Activated T-cell treated with anti-CD3 and anti-CD28 coated beads, Interleukin-2, amount 50 U/mL, for 4 hours (primary cell): ENCODE data around the gene MAN1A1. TPM values are rescaled to one million over a fixed set of nuclear protein-coding genes. Genes with fewer than 3 reads are reported as not detected.

Experiments used
- ATAC-seq, 2 donors: fragments of 200-7000 bp; cut with Tn5 transposase; one replicate each; pipeline ENCODE4 v1.10.0; 2021
- DNase-seq: peaks from one replicate; pipeline ENCODE4 v3.0.0-alpha.2; 2020
- H3K27me3 Mint-ChIP-seq: one replicate; pipeline ENCODE4 v1.8.0; 2021; ENCODE audit warnings: low read depth, mixed read lengths
- H3K36me3 Mint-ChIP-seq: one replicate; pipeline ENCODE4 v1.8.0; 2022; ENCODE audit warnings: mixed read lengths; ENCODE audit not compliant: insufficient read depth
- H3K4me1 Mint-ChIP-seq: one replicate; pipeline ENCODE4 v1.8.0; 2021; ENCODE audit warnings: low read depth, mixed read lengths
- H3K4me3 Mint-ChIP-seq: one replicate; pipeline ENCODE4 v1.8.0; 2021; ENCODE audit warnings: mild to moderate bottlenecking, moderate library complexity, mixed read lengths
- H3K9me3 Mint-ChIP-seq: one replicate; pipeline ENCODE4 v1.8.0; 2021; ENCODE audit warnings: mixed read lengths
- total RNA-seq, 3 donors: library from RNA; stranded (reverse); gene quantifications; one replicate each; pipeline ENCODE4 v1.2.1, GENCODE V29; 2021

The MAN1A1 gene
- total RNA-seq, 3 donors from 2014 or later: 28.5 to 33.6 (median 31.2) TPM

GRCh38 chr6:119269266-119270103 lies 80.1 kb downstream of the MAN1A1 start:
- ATAC-seq (no peak), DNase-seq (no peak)
- Mint-ChIP-seq H3K4me3 (no peak overlapping the region), H3K27me3 (no peaks in the 10 kb centered on the region), H3K36me3 (peaks cover 15% of the 10 kb centered on the region), H3K9me3 (peaks cover 14% of the 10 kb centered on the region), H3K4me1 (peaks cover 24% of the 10 kb centered on the region)

GRCh38 chr6:119267126-119267905 lies 82.2 kb downstream of the MAN1A1 start:
- H3K4me3 Mint-ChIP-seq: no peak overlapping the region
- H3K36me3 Mint-ChIP-seq: peaks cover 25% of the 10 kb centered on the region
- DNase-seq (no peak), ATAC-seq (peak in 1 of 2 donors; percentile 50)
- H3K27me3 Mint-ChIP-seq: no peaks in the 10 kb centered on the region
- peaks cover 24% of the 10 kb centered on the region for H3K4me1 Mint-ChIP-seq
- peaks cover 14% of the 10 kb centered on the region for H3K9me3 Mint-ChIP-seq

DNA sequence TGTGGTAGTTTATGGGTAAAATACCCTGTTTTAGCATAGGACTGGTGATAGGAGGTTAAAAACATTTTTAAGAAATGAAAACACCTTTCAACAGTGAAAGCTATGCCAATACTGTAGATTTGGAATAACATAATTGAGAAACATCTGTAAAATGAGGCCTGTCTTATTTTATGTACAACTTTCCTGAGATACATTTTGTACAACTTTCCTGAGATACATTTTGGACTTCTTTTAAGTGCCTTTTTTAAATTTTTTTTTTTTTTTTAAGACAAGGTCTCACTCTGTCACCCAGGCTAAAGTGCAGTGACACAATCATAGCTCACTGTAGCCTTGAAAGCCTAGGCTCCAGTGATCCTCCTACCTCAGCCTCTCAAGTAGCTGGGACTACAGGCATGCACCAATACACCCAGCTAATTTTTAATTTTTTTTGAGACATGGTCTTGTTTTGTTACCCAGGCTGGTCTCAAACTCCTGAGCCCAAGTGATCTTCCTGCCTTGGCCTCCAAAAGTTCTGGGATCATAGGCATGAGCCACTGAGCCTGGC lies 84.6 kb downstream of the MAN1A1 start:
- H3K27me3 Mint-ChIP-seq: no peaks in the 10 kb centered on the region
- peaks cover 12% of the 10 kb centered on the region for H3K36me3 Mint-ChIP-seq
- DNase-seq (no peak), ATAC-seq (no peak)
- no peak overlapping the region for H3K4me3 Mint-ChIP-seq
- H3K9me3 Mint-ChIP-seq: peaks cover 3% of the 10 kb centered on the region
- H3K4me1 Mint-ChIP-seq: peaks cover 30% of the 10 kb centered on the region

- DNase-seq (no peak), ATAC-seq (no peak)
- Mint-ChIP-seq H3K4me1 (peaks cover 16% of the 10 kb centered on the region), H3K36me3 (peaks cover 10% of the 10 kb centered on the region), H3K4me3 (no peak overlapping the region), H3K27me3 (no peaks in the 10 kb centered on the region), H3K9me3 (peaks cover 3% of the 10 kb centered on the region)
These were observed 86.9 kb downstream of the MAN1A1 start for GRCh38 chr6:119262612-119263011.

DNA sequence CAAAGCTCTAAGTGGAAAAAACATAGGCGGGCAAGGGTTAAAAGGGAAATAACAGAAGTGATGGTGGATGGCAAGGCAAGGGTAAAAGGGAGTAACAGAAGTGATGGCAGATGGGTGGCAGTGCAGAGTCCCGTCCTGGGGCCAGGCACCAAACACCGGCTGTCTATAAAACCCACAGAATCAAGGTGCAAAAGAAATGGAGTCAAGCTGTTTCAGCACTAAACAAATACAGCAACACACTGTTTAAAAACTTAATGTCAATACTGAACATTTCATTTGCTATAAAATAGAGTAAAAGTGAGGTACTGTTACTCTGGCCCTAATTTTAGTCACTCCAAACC lies 87.6 kb downstream of the MAN1A1 start:
- no peak for DNase-seq
- no peak overlapping the region for H3K4me3 Mint-ChIP-seq
- peaks cover 3% of the 10 kb centered on the region for H3K9me3 Mint-ChIP-seq
- ATAC-seq: no peak
- H3K4me1 Mint-ChIP-seq: peaks cover 16% of the 10 kb centered on the region
- no peaks in the 10 kb centered on the region for H3K27me3 Mint-ChIP-seq
- H3K36me3 Mint-ChIP-seq: peaks cover 10% of the 10 kb centered on the region

DNA sequence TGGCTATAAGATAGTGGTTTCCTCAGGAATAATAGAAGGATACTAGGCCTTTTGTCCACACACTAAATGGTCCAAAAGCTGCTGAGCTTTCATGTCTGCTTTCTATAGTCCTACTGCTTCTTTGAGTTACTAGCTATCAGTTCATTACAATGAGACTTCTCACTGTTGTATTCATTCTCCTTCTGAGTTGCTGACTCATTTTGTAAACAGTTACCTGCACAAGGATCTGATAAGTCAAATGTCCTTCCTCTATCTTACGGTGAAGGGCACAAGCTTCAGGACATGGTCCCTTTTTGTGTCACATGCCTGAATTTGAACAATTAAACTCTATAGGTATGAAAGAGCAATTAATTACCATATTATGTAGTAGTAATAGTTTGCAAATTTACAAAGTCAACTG lies 90.5 kb downstream of the MAN1A1 start:
- Mint-ChIP-seq H3K9me3 (peaks cover 3% of the 10 kb centered on the region), H3K4me1 (peaks cover 24% of the 10 kb centered on the region), H3K27me3 (no peaks in the 10 kb centered on the region), H3K4me3 (no peak overlapping the region), H3K36me3 (peaks cover 10% of the 10 kb centered on the region)
- DNase-seq (no peak), ATAC-seq (no peak)

DNA sequence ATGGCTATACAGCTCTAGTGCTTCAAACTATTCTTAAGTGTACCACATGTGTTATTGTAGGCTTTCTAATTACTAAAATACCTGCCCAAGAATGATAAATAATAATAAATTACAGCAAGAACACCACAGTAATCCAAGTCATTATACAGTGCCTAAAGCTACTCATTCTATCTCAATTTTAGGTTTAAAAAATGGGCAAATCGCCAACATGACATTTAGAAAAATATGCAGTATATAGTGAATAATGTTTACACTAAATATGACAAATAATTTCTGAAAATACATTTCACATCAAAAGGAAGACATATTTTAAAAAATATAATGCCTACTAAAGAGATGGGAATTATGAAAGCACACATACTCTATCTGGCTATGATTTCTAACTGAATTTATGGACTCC lies 91.8 kb downstream of the MAN1A1 start:
- no peaks in the 10 kb centered on the region for H3K27me3 Mint-ChIP-seq
- H3K4me3 Mint-ChIP-seq: no peak overlapping the region
- ATAC-seq (no peak), DNase-seq (no peak)
- H3K9me3 Mint-ChIP-seq: peaks cover 3% of the 10 kb centered on the region
- peaks cover 8% of the 10 kb centered on the region for H3K36me3 Mint-ChIP-seq
- peaks cover 24% of the 10 kb centered on the region for H3K4me1 Mint-ChIP-seq

- peaks cover 7% of the 10 kb centered on the region for H3K36me3 Mint-ChIP-seq
- no peak for DNase-seq
- no peak for ATAC-seq
- no peak overlapping the region for H3K4me3 Mint-ChIP-seq
- peaks cover 3% of the 10 kb centered on the region for H3K9me3 Mint-ChIP-seq
- peaks cover 24% of the 10 kb centered on the region for H3K4me1 Mint-ChIP-seq
- H3K27me3 Mint-ChIP-seq: no peaks in the 10 kb centered on the region
These were observed 92.5 kb downstream of the MAN1A1 start for GRCh38 chr6:119256978-119257462.

GRCh38 chr6:119256392-119256791 lies 93.2 kb downstream of the MAN1A1 start:
- no peak for ATAC-seq
- no peak for DNase-seq
- Mint-ChIP-seq H3K36me3 (peaks cover 11% of the 10 kb centered on the region), H3K27me3 (no peaks in the 10 kb centered on the region), H3K4me1 (peaks cover 19% of the 10 kb centered on the region), H3K4me3 (no peak overlapping the region), H3K9me3 (no peaks in the 10 kb centered on the region)

GRCh38 chr6:119255492-119255891 lies 94.1 kb downstream of the MAN1A1 start:
- ATAC-seq: no peak
- Mint-ChIP-seq H3K9me3 (no peaks in the 10 kb centered on the region), H3K36me3 (peaks cover 18% of the 10 kb centered on the region), H3K4me3 (no peak overlapping the region), H3K4me1 (peaks cover 18% of the 10 kb centered on the region), H3K27me3 (no peaks in the 10 kb centered on the region)
- no peak for DNase-seq

DNA sequence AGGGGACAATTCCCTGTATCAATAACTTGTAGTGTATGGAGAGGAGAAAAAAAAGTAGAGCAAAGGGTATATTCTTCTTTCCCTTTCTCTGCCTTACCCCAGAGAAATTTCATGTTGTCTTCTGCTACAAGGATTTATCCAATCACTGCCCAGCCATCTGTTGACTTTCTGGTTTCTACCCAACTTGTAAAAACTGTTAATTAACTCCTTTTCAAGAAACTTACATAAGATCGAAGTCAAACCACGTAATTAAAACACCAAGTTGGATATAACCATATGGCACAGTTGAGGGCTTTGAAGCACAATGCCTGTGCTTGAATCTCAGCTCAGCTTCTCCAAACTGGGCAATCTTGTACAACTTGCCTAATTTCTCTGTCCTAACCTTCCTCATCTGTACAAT lies 99.5 kb downstream of the MAN1A1 start:
- no peak overlapping the region for H3K4me3 Mint-ChIP-seq
- ATAC-seq (no peak), DNase-seq (no peak)
- peaks cover 40% of the 10 kb centered on the region for H3K36me3 Mint-ChIP-seq
- H3K27me3 Mint-ChIP-seq: no peaks in the 10 kb centered on the region
- H3K4me1 Mint-ChIP-seq: peaks cover under 1% of the 10 kb centered on the region
- no peaks in the 10 kb centered on the region for H3K9me3 Mint-ChIP-seq

GRCh38 chr6:119249319-119249718 lies 100.2 kb downstream of the MAN1A1 start:
- Mint-ChIP-seq H3K27me3 (no peaks in the 10 kb centered on the region), H3K4me1 (no peaks in the 10 kb centered on the region), H3K36me3 (peaks cover 44% of the 10 kb centered on the region), H3K9me3 (no peaks in the 10 kb centered on the region), H3K4me3 (no peak overlapping the region)
- ATAC-seq (no peak), DNase-seq (no peak)

DNA sequence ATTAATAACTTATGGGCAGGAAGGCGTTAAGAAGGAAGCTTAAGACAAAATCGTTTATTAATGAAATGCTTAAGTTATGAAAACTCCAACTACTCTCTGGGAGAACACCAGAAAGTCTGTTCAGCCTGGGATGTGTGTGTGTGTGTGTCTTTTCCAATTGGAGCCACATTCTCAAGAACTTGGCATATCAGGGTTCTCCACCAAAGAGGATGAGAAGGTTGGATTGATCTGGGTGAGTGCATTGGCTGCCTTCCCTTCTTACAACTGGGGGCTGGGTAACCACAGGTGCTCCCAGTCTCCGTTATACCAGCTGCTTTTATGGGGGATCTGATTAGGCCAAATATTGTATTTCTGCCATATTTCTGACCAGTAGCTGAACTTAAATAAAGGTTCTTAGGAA lies 102.1 kb downstream of the MAN1A1 start:
- H3K4me1 Mint-ChIP-seq: no peaks in the 10 kb centered on the region
- peaks cover 39% of the 10 kb centered on the region for H3K36me3 Mint-ChIP-seq
- ATAC-seq: no peak
- no peak for DNase-seq
- H3K27me3 Mint-ChIP-seq: no peaks in the 10 kb centered on the region
- H3K4me3 Mint-ChIP-seq: no peak overlapping the region
- H3K9me3 Mint-ChIP-seq: no peaks in the 10 kb centered on the region

- no peak for ATAC-seq
- no peaks in the 10 kb centered on the region for H3K4me1 Mint-ChIP-seq
- no peak for DNase-seq
- no peaks in the 10 kb centered on the region for H3K27me3 Mint-ChIP-seq
- H3K36me3 Mint-ChIP-seq: peaks cover 14% of the 10 kb centered on the region
- no peak overlapping the region for H3K4me3 Mint-ChIP-seq
- no peaks in the 10 kb centered on the region for H3K9me3 Mint-ChIP-seq
These were observed 105.9 kb downstream of the MAN1A1 start for GRCh38 chr6:119243657-119244056.
